HS-27A (cell line): ENCODE results near the gene NDUFB1.

Source experiments
- DNase-seq: peaks from one replicate; pipeline ENCODE4 v3.0.0-alpha.2; 2012; ENCODE audit warnings: low read depth, missing footprints

Gene NDUFB1

GRCh38 chr14:92093320-92093719 is 28.2 kb downstream of the NDUFB1 start:
- no peak for DNase-seq

GRCh38 chr14:92088494-92088893 is 33.0 kb downstream of the NDUFB1 start:
- no peak for DNase-seq

- DNase-seq, result no peak
These were observed 47.0 kb downstream of the NDUFB1 start for GRCh38 chr14:92074555-92074954.
